Superior temporal gyrus (tissue), 1 donor: ENCODE data around the gene IDUA.

Experiments
- DNase-seq: peaks from one replicate; pipeline ENCODE4 v3.0.0-alpha.2; 2016; ENCODE audit errors: extremely low spot score

Gene IDUA

DNA sequence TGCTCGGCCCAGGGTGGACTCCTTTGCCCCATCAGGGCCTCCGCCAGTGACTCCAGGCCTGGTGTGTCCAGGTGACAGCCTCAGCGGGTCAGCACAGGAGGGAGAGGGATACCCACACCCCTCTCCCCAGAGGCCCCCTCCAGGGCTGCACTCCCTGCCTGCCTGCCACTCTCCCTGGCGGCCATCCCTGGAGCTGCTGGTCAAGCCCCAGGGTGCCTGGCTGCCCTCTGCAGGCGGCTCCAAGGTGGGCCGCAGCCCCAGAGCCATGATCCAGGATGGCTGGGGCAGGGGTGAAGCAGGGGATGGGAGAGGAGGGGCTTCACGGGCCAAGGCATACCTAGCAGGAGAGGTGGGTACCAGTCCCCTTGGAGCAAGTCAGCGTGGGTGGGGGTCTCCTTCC, 28.3 kb downstream of the IDUA start:
- no peak for DNase-seq

DNA sequence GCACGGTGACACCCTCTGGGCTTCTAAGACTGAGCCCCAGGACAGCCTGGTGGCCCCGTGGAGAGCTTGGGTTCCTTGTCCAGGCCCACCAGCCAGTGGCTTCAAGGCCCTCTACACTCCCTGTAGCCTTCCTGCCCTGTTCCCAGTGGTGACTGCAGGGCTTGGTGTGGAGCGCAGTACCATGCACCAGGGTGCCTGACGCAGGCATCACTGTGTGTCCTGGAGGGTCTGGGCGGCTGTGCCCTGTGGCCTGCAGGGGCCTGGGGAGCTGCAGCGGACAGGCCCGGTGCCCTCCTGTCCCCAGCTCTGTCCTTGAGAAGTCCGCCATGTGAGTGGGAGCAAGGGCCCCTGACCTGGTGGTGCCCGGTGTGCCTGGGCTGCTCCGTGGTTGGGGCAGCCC, 28.9 kb downstream of the IDUA start:
- no peak for DNase-seq

DNA sequence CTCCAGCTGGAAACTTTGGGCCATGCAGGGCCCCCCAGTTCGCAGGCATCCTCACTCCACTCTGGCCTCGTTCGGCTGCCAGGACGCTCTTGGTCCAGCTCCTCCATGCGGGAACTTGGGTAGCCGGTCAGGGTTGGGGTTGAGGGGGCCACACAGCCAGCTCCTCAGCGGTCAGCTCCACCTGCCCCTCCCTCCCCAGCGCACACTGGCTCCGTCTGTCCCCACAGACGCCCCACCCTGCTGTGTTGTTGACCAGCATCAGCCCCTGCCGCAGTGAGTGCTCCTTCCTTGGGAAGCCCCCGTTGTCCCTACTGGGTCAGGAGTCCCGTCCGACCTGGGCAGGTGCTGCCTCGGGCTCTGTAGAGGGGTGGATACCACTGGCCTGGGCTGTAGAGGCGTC, 30.4 kb downstream of the IDUA start:
- no peak for DNase-seq

DNA sequence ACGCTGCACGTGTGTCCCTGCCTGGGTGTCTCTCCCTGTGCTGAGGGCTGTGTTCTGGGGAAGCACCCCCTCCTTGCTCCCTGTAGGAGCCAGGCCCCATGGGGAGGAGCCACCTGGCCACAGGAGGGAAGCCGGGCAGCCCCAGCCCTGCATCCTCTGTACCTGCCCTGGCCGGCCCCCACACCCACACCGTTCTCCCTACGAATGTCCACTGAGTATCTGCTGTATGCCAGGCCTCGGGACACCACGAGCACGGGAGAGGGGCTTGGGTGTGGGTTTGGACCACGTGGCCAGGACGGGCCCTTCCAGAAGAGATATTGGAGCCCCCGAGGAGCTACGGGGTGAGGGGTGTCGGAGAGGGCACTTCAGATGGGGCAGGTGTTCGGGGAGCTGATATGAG, 30.9 kb downstream of the IDUA start:
- DNase-seq: no peak

DNA sequence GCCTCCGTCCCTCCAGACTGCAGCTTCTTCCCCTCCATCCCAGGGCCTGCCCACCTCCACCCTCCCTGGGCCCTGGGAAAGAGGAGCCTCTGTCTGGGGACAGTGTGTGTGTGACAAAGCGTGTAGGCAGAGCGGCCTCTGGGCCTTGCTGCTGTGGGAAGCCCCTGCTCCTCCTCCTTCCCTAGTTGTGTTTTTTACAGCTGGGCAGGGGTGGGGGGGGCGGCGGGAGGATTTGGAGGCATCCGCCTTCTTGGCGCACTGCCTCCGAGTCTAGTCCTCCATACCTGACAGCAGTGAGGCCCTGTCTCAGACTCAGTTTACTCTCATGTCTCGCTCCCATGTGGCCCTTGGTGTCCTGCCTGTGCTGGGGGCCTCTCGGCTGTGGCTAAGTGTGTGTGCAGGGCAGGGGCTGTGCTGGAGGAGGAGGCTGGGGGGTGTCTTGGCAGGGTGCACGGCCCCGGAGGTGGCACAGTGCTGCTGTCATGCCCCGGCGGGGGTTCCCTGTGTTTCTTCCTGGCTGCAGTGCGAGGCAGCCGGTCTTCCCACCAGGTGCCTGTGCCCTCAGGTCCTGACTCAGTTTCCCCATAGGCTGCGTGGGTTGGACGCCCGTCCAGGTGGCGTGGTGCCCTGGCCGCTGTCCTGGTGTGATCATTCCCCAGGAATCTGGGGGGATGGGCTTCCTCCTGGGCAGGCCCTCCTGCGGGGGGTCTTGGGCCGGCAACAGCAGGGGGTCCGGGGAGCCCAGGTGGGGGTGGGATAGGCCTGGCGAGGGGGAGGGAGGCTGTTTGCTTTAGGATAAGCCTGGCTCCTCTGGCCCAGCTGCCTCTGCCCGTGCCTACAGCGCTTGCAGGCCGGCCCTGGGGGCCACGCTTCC, 31.5 kb downstream of the IDUA start:
- no peak for DNase-seq

DNA sequence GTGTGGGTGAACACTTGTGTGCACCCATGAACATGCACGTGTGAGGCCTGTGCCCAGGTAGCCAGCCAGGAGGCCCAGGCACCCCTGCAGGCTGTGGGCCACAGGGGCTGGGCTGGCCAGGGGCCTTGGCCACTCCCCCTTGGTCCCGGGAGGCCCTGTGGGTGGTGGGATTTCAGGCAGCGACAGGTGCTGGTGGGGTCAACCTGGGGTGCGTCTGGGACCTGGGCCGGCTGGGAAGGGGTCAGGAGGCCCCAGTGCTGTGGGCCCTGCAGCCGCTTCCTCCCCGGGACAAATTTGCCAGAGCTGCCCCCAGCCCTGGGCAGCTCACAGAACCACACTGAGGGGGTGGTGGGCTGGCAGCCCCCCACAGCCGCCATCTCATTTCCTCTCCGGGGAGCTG, 32.5 kb downstream of the IDUA start:
- no peak for DNase-seq

DNA sequence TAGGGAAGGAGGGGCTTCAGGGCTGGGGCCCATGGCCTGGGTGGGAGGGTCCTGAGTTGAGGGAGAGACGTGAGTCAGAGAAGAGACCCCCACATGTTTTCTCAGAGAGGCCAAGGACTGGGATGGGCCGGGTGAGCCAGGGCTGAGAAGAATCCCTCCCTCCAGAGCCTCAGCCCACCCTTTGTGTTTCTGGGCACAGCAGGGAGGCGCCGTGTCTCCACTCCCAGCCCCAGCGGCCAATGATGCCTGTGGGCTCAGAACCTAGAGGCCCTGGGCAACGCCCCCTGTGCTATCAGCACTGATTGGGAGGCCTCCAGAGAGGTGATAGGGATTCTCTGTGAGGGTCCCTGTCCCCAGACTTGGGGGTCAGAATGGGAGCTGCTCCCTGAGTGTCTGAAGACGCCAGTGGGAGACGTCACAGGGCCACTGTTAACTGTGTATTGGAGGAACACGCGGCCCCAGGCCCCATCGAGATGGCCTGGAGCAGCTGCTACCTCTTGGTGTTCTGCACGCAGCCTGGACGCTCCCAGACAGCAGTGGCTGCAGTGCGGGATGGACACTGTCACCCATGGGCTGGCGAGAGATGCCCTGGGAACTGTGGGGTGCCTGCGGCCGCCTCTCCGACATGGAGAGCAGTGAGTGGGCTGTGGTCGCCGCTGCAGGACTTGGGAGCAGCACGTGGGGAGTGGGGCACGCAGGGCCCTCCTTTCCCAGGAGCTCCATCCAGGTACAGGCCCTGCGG, 33.1 kb downstream of the IDUA start:
- DNase-seq: no peak

DNA sequence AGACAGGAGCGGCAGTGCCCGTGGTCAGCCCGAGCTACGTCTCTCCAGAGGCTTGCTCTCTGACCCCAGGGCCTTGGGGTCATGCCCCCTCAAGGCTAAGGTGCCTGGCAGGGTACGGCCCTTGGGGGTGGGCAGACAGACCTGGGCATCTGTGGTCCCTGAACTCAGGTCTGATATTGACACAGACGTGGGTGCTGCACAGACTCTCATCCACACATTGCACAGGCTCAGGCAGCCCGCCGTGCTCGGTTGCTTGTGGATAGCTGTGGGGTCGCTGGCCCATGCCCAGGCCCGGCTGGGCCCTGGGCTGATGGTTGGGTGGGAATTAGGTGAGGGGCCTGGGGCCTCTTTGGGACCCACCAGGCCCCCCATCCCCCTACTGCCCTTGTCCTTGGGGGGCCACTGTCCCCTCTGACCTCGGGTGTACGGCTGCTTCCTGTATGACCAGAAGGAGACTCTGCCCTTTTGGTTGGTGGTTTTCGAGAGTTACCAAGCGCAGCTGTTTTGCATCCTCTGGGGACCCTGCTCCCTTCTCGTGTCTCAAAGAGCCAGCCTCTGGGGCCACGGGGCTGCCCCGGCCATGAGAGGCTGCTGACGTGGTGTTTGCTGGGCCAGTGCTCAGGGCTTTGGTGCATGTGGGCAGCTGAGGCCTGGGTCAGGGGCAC, 34.7 kb downstream of the IDUA start:
- no peak for DNase-seq

DNA sequence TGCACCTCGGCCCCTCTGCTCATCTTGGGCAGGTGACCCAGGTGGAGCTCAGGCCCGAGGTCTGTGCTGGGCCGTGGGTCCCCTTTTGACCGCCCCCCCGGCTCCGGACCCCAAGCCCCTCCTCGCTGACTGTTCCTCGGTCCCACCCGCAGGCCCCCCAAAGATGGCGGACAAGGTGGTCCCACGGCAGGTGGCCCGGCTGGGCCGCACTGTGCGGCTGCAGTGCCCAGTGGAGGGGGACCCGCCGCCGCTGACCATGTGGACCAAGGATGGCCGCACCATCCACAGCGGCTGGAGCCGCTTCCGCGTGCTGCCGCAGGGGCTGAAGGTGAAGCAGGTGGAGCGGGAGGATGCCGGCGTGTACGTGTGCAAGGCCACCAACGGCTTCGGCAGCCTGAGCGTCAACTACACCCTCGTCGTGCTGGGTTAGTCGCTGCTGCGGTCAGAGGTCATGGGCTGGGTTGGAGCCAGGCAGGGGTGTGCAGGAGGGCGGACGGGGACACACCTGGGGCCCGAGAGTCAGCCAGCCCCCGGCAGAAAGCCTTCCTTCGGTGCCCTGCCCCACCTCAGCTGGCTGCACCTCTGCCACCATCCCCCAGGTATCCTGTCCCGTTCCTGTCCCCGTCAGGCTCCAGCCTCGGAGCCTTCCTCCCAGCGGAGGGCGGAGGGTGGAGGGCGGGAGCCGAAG, 35.4 kb downstream of the IDUA start:
- DNase-seq: no peak

DNA sequence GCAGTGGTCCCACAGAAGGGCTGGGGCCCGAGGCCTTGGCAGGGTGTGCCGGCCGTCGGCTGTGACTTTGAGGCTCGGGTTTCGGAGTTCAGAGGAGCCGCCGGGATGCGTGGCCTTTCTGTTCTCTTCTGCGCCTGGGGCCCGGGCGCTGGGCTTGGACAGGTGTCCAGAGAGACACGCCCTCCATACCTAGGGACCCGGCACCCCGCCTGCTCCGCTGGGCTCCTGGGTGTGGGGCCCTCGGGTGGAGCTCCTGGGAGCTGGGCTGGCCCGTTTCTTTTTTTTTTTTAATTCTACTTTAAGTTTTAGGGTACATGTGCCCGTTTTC, 35.9 kb downstream of the IDUA start:
- DNase-seq: no peak

DNA sequence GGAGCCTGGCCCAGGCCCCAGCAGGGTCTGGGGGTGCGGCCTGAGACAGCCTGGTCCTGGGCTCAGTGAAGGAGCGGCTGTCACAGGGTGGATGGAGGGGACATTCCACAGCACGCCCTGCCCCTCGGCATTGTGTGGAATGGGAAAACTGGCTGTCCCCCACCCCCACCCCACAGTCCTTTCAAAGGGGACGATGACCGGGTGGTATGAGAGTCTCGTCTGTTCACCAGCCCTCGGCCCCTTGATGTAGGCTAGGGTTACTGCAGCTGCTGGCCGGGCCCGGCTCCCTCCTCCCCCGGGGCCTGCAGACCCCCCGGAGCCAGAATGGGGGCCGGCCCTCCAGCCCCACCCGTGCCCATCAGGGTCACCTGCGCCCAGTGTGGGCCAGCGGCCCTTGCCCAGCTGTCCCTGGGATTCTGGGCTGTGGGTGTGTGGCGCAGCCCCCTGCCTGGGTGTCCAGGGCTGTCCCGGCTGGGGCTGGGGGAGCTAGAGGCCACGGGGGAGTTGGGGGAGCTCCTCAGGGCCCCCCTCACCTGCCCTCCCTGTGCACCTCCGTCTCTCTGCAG, 36.3 kb downstream of the IDUA start:
- no peak for DNase-seq

DNA sequence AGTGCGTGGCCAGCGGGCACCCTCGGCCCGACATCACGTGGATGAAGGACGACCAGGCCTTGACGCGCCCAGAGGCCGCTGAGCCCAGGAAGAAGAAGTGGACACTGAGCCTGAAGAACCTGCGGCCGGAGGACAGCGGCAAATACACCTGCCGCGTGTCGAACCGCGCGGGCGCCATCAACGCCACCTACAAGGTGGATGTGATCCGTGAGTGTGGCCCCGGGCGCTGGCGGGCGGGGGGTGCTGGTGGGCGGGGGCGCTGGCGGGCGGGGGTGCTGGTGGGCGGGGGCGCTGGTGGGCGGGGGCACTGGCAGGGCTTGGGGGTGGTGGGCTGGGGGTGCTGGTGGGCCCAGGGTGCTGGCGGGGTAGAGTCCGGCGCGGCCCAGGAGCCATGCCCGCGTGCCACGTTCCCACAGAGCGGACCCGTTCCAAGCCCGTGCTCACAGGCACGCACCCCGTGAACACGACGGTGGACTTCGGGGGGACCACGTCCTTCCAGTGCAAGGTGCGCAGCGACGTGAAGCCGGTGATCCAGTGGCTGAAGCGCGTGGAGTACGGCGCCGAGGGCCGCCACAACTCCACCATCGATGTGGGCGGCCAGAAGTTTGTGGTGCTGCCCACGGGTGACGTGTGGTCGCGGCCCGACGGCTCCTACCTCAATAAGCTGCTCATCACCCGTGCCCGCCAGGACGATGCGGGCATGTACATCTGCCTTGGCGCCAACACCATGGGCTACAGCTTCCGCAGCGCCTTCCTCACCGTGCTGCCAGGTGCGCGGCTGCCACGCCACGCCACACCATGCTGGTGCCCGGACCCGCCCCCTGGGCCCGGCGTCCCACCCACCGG, 37.3 kb downstream of the IDUA start:
- no peak for DNase-seq

DNA sequence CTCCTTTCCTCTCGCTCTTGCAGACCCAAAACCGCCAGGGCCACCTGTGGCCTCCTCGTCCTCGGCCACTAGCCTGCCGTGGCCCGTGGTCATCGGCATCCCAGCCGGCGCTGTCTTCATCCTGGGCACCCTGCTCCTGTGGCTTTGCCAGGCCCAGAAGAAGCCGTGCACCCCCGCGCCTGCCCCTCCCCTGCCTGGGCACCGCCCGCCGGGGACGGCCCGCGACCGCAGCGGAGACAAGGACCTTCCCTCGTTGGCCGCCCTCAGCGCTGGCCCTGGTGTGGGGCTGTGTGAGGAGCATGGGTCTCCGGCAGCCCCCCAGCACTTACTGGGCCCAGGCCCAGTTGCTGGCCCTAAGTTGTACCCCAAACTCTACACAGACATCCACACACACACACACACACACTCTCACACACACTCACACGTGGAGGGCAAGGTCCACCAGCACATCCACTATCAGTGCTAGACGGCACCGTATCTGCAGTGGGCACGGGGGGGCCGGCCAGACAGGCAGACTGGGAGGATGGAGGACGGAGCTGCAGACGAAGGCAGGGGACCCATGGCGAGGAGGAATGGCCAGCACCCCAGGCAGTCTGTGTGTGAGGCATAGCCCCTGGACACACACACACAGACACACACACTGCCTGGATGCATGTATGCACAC, 38.2 kb downstream of the IDUA start:
- DNase-seq: no peak

DNA sequence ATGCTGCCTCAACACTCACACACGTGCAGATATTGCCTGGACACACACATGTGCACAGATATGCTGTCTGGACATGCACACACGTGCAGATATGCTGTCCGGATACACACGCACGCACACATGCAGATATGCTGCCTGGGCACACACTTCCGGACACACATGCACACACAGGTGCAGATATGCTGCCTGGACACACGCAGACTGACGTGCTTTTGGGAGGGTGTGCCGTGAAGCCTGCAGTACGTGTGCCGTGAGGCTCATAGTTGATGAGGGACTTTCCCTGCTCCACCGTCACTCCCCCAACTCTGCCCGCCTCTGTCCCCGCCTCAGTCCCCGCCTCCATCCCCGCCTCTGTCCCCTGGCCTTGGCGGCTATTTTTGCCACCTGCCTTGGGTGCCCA, 39.3 kb downstream of the IDUA start:
- no peak for DNase-seq

DNA sequence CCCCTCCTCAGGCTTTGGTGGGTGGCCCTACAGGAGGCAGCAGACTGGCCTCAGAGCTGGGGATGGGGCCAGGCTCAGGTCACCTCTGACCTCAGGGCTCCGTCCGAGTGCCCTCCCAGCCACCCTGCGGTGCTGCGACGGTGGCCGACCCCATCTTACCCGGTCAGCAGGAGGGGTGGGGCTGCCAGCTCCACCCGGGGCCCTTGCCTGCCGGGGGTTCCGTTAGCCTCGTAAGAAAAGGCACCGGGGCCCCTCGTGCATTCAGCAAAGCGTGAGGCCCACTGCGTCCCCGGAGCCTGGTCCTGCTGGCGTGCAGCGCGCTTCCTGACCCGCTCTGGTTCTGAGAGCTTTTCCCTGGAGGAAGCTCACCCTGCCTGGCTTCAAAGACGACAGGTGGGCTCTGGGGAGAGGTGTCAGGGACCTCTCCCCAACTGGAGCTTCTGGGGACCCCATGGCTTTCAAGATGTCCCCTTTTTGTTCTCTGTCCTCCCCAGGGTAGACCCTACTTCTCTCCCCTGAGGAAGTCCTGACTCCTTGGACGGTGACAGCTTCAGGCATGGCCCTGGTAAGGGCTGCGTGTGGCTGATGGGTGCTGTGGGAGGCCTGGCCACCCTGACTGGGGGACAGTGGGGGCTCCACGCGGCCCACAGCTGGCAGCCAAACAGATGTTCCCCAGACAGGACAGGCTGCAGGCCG, 40.5 kb downstream of the IDUA start:
- no peak for DNase-seq

DNA sequence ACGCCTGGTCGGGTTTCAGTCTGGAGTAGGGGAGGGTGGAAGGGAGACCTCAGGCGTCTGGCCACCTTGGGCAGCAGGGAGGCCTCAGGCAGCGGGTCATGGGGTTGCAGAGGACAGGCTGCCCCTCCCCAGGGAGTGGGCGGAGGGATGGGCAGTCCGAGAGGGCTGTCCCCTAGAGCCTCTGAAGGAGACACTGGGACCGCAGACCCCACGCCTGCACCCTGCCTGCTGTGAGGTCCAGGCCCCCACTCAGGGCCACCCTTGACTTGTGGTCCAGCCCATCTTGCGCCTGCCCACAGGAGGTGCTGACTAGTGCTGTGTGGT, 41.0 kb downstream of the IDUA start:
- no peak for DNase-seq

DNA sequence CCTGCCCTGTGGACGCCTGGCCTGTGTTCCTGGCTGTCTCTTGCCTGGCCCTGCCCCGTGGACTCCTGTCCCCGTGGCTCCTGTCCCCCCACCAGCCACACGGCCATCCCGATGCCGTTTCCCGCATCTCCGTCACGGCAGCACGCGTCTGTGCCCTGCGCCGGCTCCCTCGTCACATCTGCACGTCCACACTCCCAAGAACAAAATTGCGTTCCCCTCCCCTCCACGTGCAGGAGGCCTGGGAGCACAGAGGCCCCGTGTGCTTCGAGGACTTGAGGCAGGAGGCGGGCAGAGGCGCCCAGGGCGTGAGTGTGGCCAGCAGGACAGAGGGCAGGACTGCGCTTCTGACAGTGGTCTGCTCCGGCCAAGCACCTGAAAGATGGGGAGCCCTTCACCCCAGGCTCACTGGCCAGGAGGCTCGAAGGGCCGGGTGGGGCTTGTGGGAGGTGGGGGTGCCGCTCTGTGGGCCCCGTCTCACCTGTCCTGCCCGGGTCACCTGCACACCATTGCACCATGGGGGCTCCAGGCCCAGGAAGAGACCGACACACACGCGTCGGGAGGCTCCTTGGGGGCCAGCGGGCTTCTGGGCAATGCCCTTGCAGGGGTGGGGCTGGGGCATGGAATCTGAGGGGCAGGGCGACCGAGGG, 41.9 kb downstream of the IDUA start:
- no peak for DNase-seq

DNA sequence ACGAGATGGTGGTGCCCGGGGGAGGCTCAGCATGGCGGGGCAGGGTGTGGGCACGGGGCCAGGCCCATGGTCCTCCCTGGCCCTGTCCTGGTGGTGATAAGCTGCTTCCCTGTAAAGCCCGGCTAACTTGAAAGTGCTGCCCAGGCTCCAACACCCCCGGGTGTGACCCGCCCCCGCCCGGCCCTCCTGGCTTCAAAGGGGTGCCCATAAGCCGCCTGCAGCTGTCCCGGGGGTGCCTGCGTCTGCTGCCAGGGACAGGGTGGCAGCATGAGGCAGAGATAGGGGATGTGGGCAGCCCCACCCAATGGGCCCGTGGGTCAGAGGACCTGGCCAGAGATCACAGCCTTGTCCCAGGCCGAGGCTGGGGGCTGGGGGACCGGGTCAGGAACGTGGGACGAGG, 42.7 kb downstream of the IDUA start:
- DNase-seq: no peak

DNA sequence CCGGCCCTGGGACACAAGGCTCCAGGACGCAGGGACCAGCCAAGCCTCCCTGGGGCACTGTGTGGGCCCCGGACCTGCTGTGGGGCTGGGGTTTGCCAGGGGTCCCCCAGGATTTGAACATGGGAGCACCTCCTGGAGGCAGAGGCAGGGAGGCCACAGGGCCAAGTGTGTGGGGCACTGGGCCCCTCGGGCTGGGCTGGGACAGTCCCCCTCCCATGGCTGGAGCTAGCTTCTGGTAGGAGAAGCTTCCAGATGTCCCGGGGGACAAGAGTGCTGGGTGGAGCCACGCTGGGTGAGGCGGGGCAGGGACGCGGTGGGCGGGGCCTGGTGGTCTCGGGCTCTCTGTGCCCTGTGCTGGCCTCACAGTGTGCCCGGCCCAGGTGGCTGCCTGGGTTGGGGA, 43.2 kb downstream of the IDUA start:
- DNase-seq: no peak

DNA sequence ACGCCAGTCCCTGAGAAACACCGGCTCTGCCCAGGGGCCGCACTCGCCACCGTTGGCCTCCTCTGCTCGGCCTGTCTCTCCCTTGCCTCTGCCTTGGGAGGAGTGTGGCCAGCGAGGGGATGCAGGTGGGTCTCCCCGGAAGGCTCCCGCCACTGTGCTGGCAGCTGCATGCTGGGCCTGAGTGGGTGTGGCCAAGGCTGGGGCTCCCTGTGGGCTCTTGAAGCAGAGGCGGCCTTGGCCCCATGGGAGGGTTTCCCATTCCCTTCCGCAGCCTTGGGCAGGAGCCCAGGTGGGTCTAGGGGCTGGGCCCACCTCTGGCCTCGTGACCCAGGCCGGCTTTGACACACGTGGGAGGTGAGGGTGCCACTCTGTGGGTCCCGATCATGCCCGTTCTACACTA, 43.7 kb downstream of the IDUA start:
- DNase-seq: no peak
